Stimulated activated naive B cell treated with anti-CD40 and anti-IgM and Interleukin-4, amounts not matched to agents 10 μg/mL and 1 μg/mL and 100 μg/mL, for 72 hours (primary cell): ENCODE measurements around the gene C8A.
A peak's percentile ranks its signal among the peaks of the same experiment; 100 is the strongest.

Experiments used
- ATAC-seq, 2 donors: fragments of 150-1000 bp; cut with Tn5 transposase; replicated peaks; 2 replicates each; pipeline ENCODE4 v1.10.0; 2021; ENCODE audit warnings: moderate library complexity in 1 of 2
- DNase-seq: peaks from one replicate; pipeline ENCODE4 v3.0.0; 2021
- H3K27ac Mint-ChIP-seq: one replicate; pipeline ENCODE4 v1.8.0; 2022; ENCODE audit warnings: mild to moderate bottlenecking, mixed read lengths
- H3K27me3 Mint-ChIP-seq, 2 donors: one replicate each; pipeline ENCODE4 v1.8.0; 2022; ENCODE audit warnings: mixed read lengths in 2 of 2
- H3K36me3 Mint-ChIP-seq, 2 donors: one replicate each; pipeline ENCODE4 v1.8.0; 2022; ENCODE audit warnings: mixed read lengths in 2 of 2, mild to moderate bottlenecking in 1 of 2
- H3K4me1 Mint-ChIP-seq, 2 donors: one replicate each; pipeline ENCODE4 v1.8.0; 2022; ENCODE audit warnings: mixed read lengths in 2 of 2, mild to moderate bottlenecking in 1 of 2
- H3K4me3 Mint-ChIP-seq, 2 donors: one replicate each; pipeline ENCODE4 v1.8.0; 2022; ENCODE audit warnings: mild to moderate bottlenecking in 2 of 2, mixed read lengths in 2 of 2, moderate library complexity in 1 of 2
- H3K9me3 Mint-ChIP-seq, 2 donors: one replicate each; pipeline ENCODE4 v1.8.0; 2022; ENCODE audit warnings: mixed read lengths in 2 of 2, mild to moderate bottlenecking in 1 of 2

C8A gene

GRCh38 chr1:56854521-56855099 lies at the start of gene C8A:
TSS of gene C8A (plus strand) at chr1:56854797. CDS start at chr1:56854902, 105 bp downstream.
- ATAC-seq = no peak
- DNase-seq = no peak
- no peaks in the 10 kb centered on the region for H3K36me3 Mint-ChIP-seq
- H3K27me3 Mint-ChIP-seq = peaks cover 12 to 13% of the 10 kb centered on the region in 2 donors
- H3K4me1 Mint-ChIP-seq = no peaks in the 10 kb centered on the region
- no peaks in the 10 kb centered on the region for H3K9me3 Mint-ChIP-seq
- H3K27ac Mint-ChIP-seq = no peak within 1 kb of the TSS
- no peak within 1 kb of the TSS for H3K4me3 Mint-ChIP-seq

GRCh38 chr1:56806804-56807203 lies 47.8 kb upstream of the C8A start:
- DNase-seq (no peak), ATAC-seq (no peak)
- Mint-ChIP-seq H3K4me3 (no peak overlapping the region), H3K27me3 (peaks cover 4 to 14% of the 10 kb centered on the region in 2 donors), H3K4me1 (no peaks in the 10 kb centered on the region), H3K36me3 (no peaks in the 10 kb centered on the region), H3K27ac (no peak overlapping the region), H3K9me3 (peaks cover 0 to 2% of the 10 kb centered on the region in 2 donors)

- H3K9me3 Mint-ChIP-seq = peaks cover 0 to 2% of the 10 kb centered on the region in 2 donors
- no peak for ATAC-seq
- H3K27ac Mint-ChIP-seq = no peak overlapping the region
- peaks cover 13 to 22% of the 10 kb centered on the region in 2 donors for H3K27me3 Mint-ChIP-seq
- no peaks in the 10 kb centered on the region for H3K4me1 Mint-ChIP-seq
- H3K36me3 Mint-ChIP-seq = no peaks in the 10 kb centered on the region
- H3K4me3 Mint-ChIP-seq = no peak overlapping the region
- no peak for DNase-seq
These were observed 46.2 kb upstream of the C8A start for GRCh38 chr1:56808410-56808809.

- peaks cover 9 to 14% of the 10 kb centered on the region in 2 donors for H3K9me3 Mint-ChIP-seq
- ATAC-seq = no peak
- peaks cover 20 to 25% of the 10 kb centered on the region in 2 donors for H3K27me3 Mint-ChIP-seq
- no peak overlapping the region for H3K27ac Mint-ChIP-seq
- DNase-seq = no peak
- H3K4me1 Mint-ChIP-seq = no peaks in the 10 kb centered on the region
- no peak overlapping the region for H3K4me3 Mint-ChIP-seq
- H3K36me3 Mint-ChIP-seq = peaks cover 0 to 5% of the 10 kb centered on the region in 2 donors
These were observed 43.3 kb upstream of the C8A start for GRCh38 chr1:56811331-56811730.

GRCh38 chr1:56814205-56814604 lies 40.4 kb upstream of the C8A start:
- no peak overlapping the region for H3K4me3 Mint-ChIP-seq
- DNase-seq = no peak
- H3K4me1 Mint-ChIP-seq = peaks cover 4 to 5% of the 10 kb centered on the region in 2 donors
- no peak for ATAC-seq
- peaks cover 0 to 5% of the 10 kb centered on the region in 2 donors for H3K36me3 Mint-ChIP-seq
- no peak overlapping the region for H3K27ac Mint-ChIP-seq
- peaks cover 9 to 14% of the 10 kb centered on the region in 2 donors for H3K9me3 Mint-ChIP-seq
- H3K27me3 Mint-ChIP-seq = peaks cover 27 to 40% of the 10 kb centered on the region in 2 donors

- peak in 1 of 2 donors; percentile 41 for ATAC-seq
- no peak overlapping the region for H3K27ac Mint-ChIP-seq
- DNase-seq = no peak
- peaks cover 4 to 5% of the 10 kb centered on the region in 2 donors for H3K4me1 Mint-ChIP-seq
- H3K27me3 Mint-ChIP-seq = peaks cover 31 to 41% of the 10 kb centered on the region in 2 donors
- H3K4me3 Mint-ChIP-seq = no peak overlapping the region
- H3K36me3 Mint-ChIP-seq = peaks cover 0 to 5% of the 10 kb centered on the region in 2 donors
- peaks cover 9 to 14% of the 10 kb centered on the region in 2 donors for H3K9me3 Mint-ChIP-seq
These were observed 38.3 kb upstream of the C8A start for GRCh38 chr1:56816264-56816663.

GRCh38 chr1:56816909-56817308 lies 37.7 kb upstream of the C8A start:
- peaks cover 28 to 41% of the 10 kb centered on the region in 2 donors for H3K27me3 Mint-ChIP-seq
- peaks cover 9 to 14% of the 10 kb centered on the region in 2 donors for H3K9me3 Mint-ChIP-seq
- ATAC-seq (peak; percentile 50 to 60), DNase-seq (peak; percentile 4)
- H3K36me3 Mint-ChIP-seq = peaks cover 0 to 5% of the 10 kb centered on the region in 2 donors
- no peak overlapping the region for H3K4me3 Mint-ChIP-seq
- H3K27ac Mint-ChIP-seq = no peak overlapping the region
- H3K4me1 Mint-ChIP-seq = peaks cover 5% of the 10 kb centered on the region in 2 donors

GRCh38 chr1:56817716-56818463 lies 36.7 kb upstream of the C8A start:
- H3K4me3 Mint-ChIP-seq = no peak overlapping the region
- peaks cover 25 to 37% of the 10 kb centered on the region in 2 donors for H3K27me3 Mint-ChIP-seq
- H3K4me1 Mint-ChIP-seq = peaks cover 5% of the 10 kb centered on the region in 2 donors
- peaks cover 9 to 14% of the 10 kb centered on the region in 2 donors for H3K9me3 Mint-ChIP-seq
- ATAC-seq (no peak), DNase-seq (no peak)
- no peak overlapping the region for H3K27ac Mint-ChIP-seq
- H3K36me3 Mint-ChIP-seq = peaks cover 0 to 5% of the 10 kb centered on the region in 2 donors

GRCh38 chr1:56819387-56819899 lies 35.2 kb upstream of the C8A start, which contains the start of gene FYB2:
TSS of gene FYB2 (minus strand) at chr1:56819404. CDS start at chr1:56819290, 114 bp downstream.
- ATAC-seq = no peak
- Mint-ChIP-seq H3K9me3 (peaks cover 6 to 7% of the 10 kb centered on the region in 2 donors), H3K36me3 (peaks cover 0 to 5% of the 10 kb centered on the region in 2 donors), H3K4me3 (no peak within 1 kb of the TSS), H3K27ac (no peak within 1 kb of the TSS), H3K27me3 (peaks cover 26 to 33% of the 10 kb centered on the region in 2 donors), H3K4me1 (peaks cover 5% of the 10 kb centered on the region in 2 donors)
- DNase-seq = no peak

GRCh38 chr1:56820755-56821461 lies 33.7 kb upstream of the C8A start:
- H3K9me3 Mint-ChIP-seq = no peaks in the 10 kb centered on the region
- ATAC-seq = peak; percentile 77 to 78
- no peak overlapping the region for H3K27ac Mint-ChIP-seq
- no peaks in the 10 kb centered on the region for H3K36me3 Mint-ChIP-seq
- H3K4me1 Mint-ChIP-seq = peaks cover 5% of the 10 kb centered on the region in 2 donors
- peak; percentile 47 for DNase-seq
- H3K4me3 Mint-ChIP-seq = no peak overlapping the region
- H3K27me3 Mint-ChIP-seq = peaks cover 24 to 34% of the 10 kb centered on the region in 2 donors

- Mint-ChIP-seq H3K4me1 (peaks cover 5% of the 10 kb centered on the region in 2 donors), H3K27ac (no peak overlapping the region), H3K36me3 (no peaks in the 10 kb centered on the region), H3K4me3 (no peak overlapping the region), H3K9me3 (no peaks in the 10 kb centered on the region), H3K27me3 (peaks cover 30 to 39% of the 10 kb centered on the region in 2 donors)
- DNase-seq (no peak), ATAC-seq (peak in 1 of 2 donors; percentile 36)
These were observed 33.2 kb upstream of the C8A start for GRCh38 chr1:56821462-56821797.

GRCh38 chr1:56824271-56824670 lies 30.3 kb upstream of the C8A start:
- no peak for ATAC-seq

GRCh38 chr1:56824938-56825337 lies 29.7 kb upstream of the C8A start:
- Mint-ChIP-seq H3K4me3 (no peak overlapping the region), H3K4me1 (peaks cover 0 to 1% of the 10 kb centered on the region in 2 donors), H3K36me3 (no peaks in the 10 kb centered on the region), H3K27ac (no peak overlapping the region), H3K27me3 (peaks cover 24 to 34% of the 10 kb centered on the region in 2 donors), H3K9me3 (no peaks in the 10 kb centered on the region)
- DNase-seq (no peak), ATAC-seq (no peak)

More at GRCh38 chr1:56824271-56824670, 30.3 kb upstream of the C8A start:
- DNase-seq = no peak
- H3K9me3 Mint-ChIP-seq = no peaks in the 10 kb centered on the region
- H3K36me3 Mint-ChIP-seq = no peaks in the 10 kb centered on the region
- H3K27ac Mint-ChIP-seq = no peak overlapping the region
- peaks cover 29 to 36% of the 10 kb centered on the region in 2 donors for H3K27me3 Mint-ChIP-seq
- peaks cover 0 to 1% of the 10 kb centered on the region in 2 donors for H3K4me1 Mint-ChIP-seq
- H3K4me3 Mint-ChIP-seq = no peak overlapping the region

- DNase-seq (no peak), ATAC-seq (no peak)
- Mint-ChIP-seq H3K9me3 (no peaks in the 10 kb centered on the region), H3K27ac (no peak overlapping the region), H3K27me3 (peaks cover 24 to 34% of the 10 kb centered on the region in 2 donors), H3K36me3 (no peaks in the 10 kb centered on the region), H3K4me1 (peaks cover 0 to 1% of the 10 kb centered on the region in 2 donors), H3K4me3 (no peak overlapping the region)
These were observed 29.2 kb upstream of the C8A start for GRCh38 chr1:56825436-56825835.
